ENCODE results near the gene ZSWIM4.
"Not testable (repeated sequence)": the region's sequence is repeated elsewhere in the genome, so short reads cannot be mapped to it uniquely, and the experiment has no call there.

Gene ZSWIM4

DNA sequence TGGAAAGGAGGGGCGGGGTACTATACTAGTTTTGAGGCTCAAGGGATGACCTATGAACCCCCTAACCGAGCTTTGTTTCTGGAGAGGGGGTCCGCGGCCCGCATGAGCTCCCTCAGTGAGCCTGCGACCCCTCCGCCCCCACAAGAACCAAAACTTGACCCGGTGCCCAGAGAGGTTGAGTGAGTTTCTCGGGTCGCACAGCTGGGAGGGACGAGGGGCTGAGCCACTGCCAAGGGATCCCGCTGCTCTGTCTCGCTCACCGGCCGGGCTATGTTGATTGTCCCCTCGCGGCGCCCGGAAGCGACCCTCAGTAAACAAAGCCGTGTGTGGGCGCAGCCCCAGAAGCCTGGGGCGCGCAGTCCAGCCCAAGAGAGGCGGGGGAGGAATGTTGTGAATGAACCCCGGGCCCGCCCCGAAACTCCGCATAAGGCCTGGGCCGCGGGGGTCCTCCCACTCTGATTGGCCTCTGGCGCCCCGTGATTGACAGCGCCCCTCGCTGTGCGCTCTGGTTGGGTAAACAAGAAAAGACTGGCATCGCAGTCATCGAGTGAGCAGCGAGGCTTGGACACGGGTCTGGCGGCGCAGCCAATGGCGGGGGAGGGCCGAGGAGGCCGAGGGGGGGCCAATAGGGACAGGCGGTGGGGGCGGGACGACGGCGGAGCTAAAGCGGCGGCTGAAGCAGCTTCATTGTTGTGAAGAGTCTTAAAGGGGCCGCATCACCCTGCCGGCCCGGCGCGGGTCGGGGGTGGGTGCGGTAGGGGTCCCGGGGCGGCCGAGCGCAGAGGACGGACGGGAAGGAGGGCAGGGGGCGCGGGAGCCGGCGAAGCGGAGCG, at the start of gene ZSWIM4:
TSS of gene ZSWIM4 (plus strand) at position 687 of the 833 bp plus-strand sequence. CDS start 206 bp downstream, outside the sequence.
- DNase-seq, result peak; percentile 98

DNA sequence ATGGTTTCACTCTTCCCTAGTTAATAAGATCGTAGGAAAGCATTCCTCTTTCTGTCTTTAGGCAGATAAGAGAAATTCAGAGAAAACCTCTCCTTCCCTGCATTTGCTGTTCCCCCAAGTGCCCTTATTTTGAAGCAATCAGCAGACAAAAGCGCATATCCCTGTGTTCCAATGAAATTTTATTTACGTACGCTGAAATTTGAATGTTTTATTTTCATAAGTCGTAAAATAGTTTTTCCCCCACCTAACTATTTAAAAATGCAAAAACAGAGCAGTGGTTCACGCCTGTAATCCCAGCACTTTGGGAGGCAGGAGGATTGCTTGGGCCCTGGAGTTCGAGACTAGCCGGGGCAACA, 48.2 kb upstream of the ZSWIM4 start:
- DNase-seq, result no peak

GRCh38 chr19:13748169-13748828, 46.9 kb upstream of the ZSWIM4 start:
- no peak for DNase-seq

DNA sequence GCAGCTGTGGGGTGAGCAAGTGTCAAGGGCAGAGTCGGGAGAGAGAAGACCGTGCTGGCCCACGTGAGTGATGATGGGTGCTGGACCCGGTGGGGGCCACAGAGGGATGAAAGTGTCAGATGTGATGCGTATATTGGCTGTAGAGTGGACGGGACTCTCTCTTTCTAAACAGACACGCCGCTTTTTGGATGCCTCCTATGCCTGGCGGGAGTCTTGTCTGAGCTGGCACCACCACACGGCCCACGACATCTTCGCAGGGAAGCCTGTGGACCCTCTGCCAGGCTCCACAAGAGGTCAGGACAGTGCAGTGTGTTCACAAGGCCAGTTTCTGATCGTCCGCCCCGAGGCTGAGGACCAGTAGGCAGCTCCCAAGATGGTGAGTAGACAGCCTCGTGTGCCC, 43.8 kb upstream of the ZSWIM4 start:
- DNase-seq, result no peak

- DNase-seq, result not testable (repeated sequence)
These were observed 41.6 kb upstream of the ZSWIM4 start for GRCh38 chr19:13753622-13754021.

DNA sequence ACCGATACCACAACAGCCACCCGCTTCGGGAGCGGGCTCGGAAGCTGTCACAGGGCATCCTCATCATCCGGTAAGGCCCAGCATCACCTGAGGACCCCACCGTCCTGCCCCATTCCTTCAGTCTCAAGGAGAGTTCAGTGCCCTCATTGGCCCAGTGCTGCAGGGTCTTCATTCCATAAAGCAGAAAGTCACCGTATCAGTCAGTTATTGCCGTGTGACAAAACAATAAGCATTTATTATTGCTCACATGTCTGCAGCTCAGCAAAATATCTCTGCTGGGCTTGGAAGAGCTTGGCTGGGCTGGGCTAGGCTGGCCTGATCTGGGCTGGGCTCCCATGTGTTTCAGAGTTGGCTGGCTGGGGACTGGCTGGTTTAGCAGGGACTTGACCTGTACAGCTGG, 39.0 kb upstream of the ZSWIM4 start:
- DNase-seq, result no peak

DNA sequence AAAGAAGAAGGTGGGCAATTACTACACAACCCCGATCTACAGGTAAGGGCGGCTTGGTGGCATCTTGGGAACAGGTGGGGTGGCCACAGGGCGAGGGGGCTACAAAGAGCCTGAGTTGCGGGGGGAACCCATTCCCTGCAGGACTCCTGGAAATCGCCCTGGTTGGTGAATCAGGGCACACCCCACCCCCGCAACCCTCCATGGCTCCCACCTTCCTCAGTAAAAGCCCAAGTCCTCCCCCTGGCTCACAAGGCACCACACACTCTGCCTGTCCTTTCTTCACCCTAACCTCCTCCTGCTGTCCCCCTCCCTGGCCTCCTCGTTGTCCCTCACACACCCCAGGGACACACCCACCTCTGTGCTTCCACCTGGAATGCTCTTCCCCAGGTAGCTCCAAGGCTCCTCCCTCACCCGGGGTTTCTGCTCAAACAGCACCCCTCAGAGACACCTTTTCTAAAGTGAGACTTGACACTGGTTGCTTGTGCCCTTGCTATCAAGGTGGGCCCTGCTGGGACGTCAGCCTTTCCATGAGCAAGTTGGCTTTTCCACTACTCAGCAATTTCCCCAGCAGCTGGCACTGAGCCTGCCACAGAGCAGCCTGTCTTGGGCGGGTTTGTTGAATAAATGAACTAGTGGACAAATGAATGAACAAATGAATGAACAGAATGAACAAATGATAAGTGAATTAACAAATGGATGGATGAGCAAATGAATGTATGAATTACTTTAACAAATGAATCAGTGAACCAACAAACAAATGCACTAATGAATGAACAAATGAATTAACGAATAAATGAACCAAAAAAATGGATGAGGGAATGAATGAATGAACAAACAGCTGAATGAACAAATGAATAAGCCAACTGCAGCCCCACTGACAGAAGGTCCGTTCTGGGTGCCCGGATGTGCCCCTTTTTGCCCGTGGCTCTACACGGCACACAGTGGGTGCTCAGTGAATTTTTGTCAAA, 37.2 kb upstream of the ZSWIM4 start:
- no peak for DNase-seq

- no peak for DNase-seq
These were observed 36.4 kb upstream of the ZSWIM4 start for GRCh38 chr19:13758795-13759194.

- DNase-seq, result no peak
These were observed 33.8 kb upstream of the ZSWIM4 start for GRCh38 chr19:13761423-13761822.

DNA sequence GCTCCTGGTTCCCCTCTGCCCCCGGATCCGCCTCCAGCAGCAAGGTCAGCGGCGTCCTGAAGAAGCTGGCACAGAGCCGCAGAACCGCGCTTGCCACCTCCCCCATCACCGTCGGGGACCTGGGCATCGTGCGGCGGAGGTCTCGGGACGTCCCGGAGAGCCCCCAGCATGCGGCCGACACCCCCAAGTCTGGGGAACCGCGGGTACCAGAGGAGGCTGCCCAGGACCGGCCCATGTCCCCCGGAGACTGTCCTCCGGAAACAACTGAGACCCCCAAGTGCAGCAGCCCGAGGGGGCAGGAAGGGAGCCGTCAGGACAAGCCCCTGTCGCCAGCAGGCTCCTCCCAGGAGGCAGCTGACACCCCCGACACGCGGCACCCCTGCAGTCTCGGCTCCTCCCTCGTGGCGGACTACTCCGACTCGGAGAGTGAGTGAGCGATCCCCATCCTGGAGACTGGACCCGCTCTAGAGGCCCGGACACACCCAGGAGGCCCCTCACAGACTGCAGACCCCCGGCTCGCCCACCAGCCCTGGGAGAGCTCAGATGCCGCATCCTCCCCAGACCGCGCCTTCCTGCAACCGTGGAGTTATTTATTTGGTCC, 32.5 kb upstream of the ZSWIM4 start:
- DNase-seq, result no peak

DNA sequence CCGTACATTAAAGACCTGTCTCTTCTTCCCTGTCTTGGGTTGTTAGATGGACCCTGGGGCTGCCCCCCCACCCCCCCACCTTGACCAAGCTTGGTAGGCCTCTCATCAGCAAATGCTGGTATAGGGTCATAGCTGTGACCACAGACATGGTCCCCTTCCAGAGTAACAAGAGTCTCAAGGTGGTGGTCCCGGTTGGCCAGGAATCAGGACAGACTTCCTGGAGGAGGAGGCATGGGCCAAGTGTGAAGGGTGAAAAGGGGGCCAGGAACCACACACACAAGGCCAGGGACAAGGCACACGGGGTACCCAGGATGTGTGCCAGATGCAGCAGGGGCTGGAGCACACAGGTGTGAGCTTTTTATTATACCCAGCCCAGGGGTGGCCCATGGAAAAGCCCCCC, 32.0 kb upstream of the ZSWIM4 start:
- DNase-seq, result no peak

- DNase-seq, result peak; percentile 15
These were observed 31.0 kb upstream of the ZSWIM4 start, which contains the start of gene MRI1 for GRCh38 chr19:13764101-13764807. MRI1 (plus strand) TSS chr19:13764522; CDS start chr19:13764589, 67 bp downstream.

DNA sequence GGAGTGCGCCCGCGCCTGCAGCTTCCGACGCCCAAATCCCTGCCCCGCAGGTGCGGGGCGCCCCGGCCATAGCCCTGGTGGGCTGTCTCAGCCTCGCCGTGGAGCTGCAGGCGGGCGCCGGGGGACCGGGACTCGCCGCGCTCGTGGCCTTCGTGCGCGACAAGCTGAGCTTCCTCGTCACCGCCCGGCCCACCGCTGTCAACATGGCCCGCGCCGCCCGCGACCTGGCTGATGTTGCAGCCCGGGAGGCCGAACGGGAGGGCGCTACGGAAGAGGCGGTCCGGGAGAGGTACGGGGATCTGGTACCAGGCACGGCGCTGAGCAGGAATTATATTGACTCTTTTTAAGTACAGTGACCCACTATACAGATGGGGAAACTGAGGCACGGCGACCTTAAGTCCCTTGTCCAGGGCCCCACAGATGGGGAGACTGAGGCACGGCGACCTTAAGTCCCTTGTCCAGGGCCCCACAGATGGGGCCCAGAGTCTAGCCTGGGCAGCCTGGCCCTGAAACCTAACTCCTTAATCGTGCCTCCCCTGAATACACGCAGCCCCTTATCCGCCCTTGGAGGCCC, 30.3 kb upstream of the ZSWIM4 start:
- DNase-seq, result no peak

GRCh38 chr19:13765395-13766094, 29.7 kb upstream of the ZSWIM4 start:
- DNase-seq, result no peak

- DNase-seq, result no peak
These were observed 29.2 kb upstream of the ZSWIM4 start for GRCh38 chr19:13766095-13766481.

GRCh38 chr19:13768510-13768909, 26.7 kb upstream of the ZSWIM4 start:
- no peak for DNase-seq

DNA sequence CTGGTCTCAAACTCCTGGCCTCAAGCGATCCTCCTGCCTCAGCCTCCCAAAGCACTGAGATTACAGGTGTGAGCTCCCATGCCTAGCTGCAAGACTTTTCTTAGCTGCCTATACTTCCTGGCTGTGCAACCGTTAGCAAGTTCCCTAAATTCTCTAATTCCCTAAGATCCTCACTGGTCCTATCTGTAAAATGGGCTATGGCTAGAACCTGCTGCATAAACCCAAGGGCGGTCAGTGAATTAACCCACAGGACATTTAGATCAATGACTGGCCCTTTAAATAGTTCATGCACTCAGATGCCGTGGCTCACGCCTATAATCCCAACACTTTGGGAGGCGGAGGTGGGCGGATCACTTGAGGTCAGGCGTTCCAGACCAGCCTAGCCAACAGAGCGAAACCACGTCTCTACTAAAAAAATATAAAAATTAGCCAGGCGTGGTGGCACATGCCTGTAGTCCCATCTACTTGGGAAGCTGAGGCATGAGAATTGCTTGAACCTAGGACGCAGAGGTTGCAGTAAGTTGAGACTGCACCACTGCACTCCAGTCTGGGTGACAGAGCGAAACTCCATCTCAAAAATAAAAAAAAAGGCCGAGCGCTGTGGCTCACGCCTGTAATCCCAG, 25.1 kb upstream of the ZSWIM4 start:
- no peak for DNase-seq

GRCh38 chr19:13774217-13775191, 20.7 kb upstream of the ZSWIM4 start, which contains the start of gene C19orf53:
C19orf53 (plus strand) TSS chr19:13774456; CDS start chr19:13774478, 22 bp downstream.
- DNase-seq, result peak; percentile 83

DNA sequence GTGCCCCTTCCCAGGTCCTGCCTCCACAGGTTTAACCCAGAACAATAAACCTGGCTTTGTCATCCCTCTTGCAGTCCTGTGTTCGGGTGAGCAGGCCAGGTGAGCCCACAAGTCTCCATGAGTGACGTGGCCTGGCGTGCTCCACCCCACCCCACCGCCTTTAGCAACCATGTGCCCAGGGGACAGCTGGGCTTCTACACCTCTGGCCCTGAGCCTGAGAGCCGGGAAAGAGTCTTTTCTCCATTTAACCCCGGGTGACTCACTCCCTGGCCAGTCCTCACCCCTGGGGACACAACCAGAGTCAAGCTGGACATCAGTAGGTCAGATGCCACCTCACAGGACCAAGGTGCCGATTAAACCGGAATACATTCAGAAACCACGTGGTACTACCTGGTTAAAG, 16.8 kb upstream of the ZSWIM4 start:
- no peak for DNase-seq

Measured in DMS 273 treated with DMSO at 0.1 percent for 48 hours (cell line).